BE2C (cell line): ENCODE results near the gene CROCC2.

Source experiments
- DNase-seq: peaks from one replicate; pipeline ENCODE4 v3.0.0-alpha.2; 2020
- H3K27me3 ChIP-seq: fragments of 250-450 bp; sonication (Bioruptor Pico); 2 replicates; pipeline ENCODE4 v1.5.1; 2020; ENCODE audit warnings: mild to moderate bottlenecking
- H3K36me3 ChIP-seq: fragments of 250-450 bp; sonication (Bioruptor Pico); 2 replicates; pipeline ENCODE4 v1.5.1; 2020; ENCODE audit warnings: mild to moderate bottlenecking
- H3K4me1 ChIP-seq: fragments of 250-450 bp; sonication (Bioruptor Pico); 2 replicates; pipeline ENCODE4 v1.5.1; 2020
- H3K4me3 ChIP-seq: 2 replicates; pipeline ENCODE4 v1.5.1; 2011; ENCODE audit warnings: low read depth, low read length
- H3K9me3 ChIP-seq: fragments of 250-450 bp; sonication (Bioruptor Pico); 2 replicates; pipeline ENCODE4 v1.5.1; 2020
- CTCF ChIP-seq: IDR thresholded peaks from 2 replicates; pipeline ENCODE4 v1.5.1; 2012; ENCODE audit warnings: mild to moderate bottlenecking, low read depth, low read length

CROCC2 gene

GRCh38 chr2:240996161-240996833 lies 90.2 kb downstream of the CROCC2 start:
- Histone ChIP-seq H3K27me3 (peaks cover 9% of the 10 kb centered on the region), H3K9me3 (no peaks in the 10 kb centered on the region), H3K4me1 (peaks cover 6% of the 10 kb centered on the region), H3K36me3 (no peaks in the 10 kb centered on the region), H3K4me3 (no peak overlapping the region)
- DNase-seq, result peak; percentile 24
- TF ChIP-seq CTCF, result no peak

- Histone ChIP-seq H3K36me3 (no peaks in the 10 kb centered on the region), H3K4me3 (no peak overlapping the region), H3K9me3 (no peaks in the 10 kb centered on the region), H3K4me1 (peaks cover 1% of the 10 kb centered on the region), H3K27me3 (peaks cover 9% of the 10 kb centered on the region)
- DNase-seq, result no peak
- no peak for TF ChIP-seq CTCF
These were observed 90.7 kb downstream of the CROCC2 start for GRCh38 chr2:240996834-240997140.

GRCh38 chr2:240997141-240997855 lies 91.2 kb downstream of the CROCC2 start:
- DNase-seq, result no peak
- Histone ChIP-seq H3K4me1 (no peaks in the 10 kb centered on the region), H3K36me3 (no peaks in the 10 kb centered on the region), H3K9me3 (no peaks in the 10 kb centered on the region), H3K27me3 (peaks cover 9% of the 10 kb centered on the region), H3K4me3 (no peak overlapping the region)
- TF ChIP-seq CTCF, result no peak

- no peak for TF ChIP-seq CTCF
- H3K4me1 ChIP-seq, result no peaks in the 10 kb centered on the region
- DNase-seq, result peak; percentile 93
- peak within 1 kb of the TSS; percentile 64 for H3K4me3 ChIP-seq
- H3K36me3 ChIP-seq, result no peaks in the 10 kb centered on the region
- no peaks in the 10 kb centered on the region for H3K9me3 ChIP-seq
- peaks cover 9% of the 10 kb centered on the region for H3K27me3 ChIP-seq
These were observed 91.9 kb downstream of the CROCC2 start, which contains the start of gene SNED1 for GRCh38 chr2:240997856-240998705. TSS of gene SNED1 (plus strand) at chr2:240998618. CDS start at chr2:240998838, 220 bp downstream.

- H3K4me1 ChIP-seq, result no peaks in the 10 kb centered on the region
- TF ChIP-seq CTCF, result no peak
- H3K9me3 ChIP-seq, result no peaks in the 10 kb centered on the region
- H3K4me3 ChIP-seq, result no peak overlapping the region; the same call in 1 of the 2 replicates
- no peaks in the 10 kb centered on the region for H3K36me3 ChIP-seq
- H3K27me3 ChIP-seq, result peaks cover 9% of the 10 kb centered on the region
- no peak for DNase-seq
These were observed 92.5 kb downstream of the CROCC2 start for GRCh38 chr2:240998706-240998994.
